ENCODE measurements around the gene BMAL1.

- TF ChIP-seq CTCF (IDR thresholded peaks at IDR 0.05): no peak
- TF ChIP-seq POLR2A (IDR thresholded peaks at IDR 0.05): no peak
These were observed 98.8 kb downstream of the BMAL1 start for GRCh38 chr11:13376402-13376801.
